Measurements from ENCODE around the gene TPI1.

DNA sequence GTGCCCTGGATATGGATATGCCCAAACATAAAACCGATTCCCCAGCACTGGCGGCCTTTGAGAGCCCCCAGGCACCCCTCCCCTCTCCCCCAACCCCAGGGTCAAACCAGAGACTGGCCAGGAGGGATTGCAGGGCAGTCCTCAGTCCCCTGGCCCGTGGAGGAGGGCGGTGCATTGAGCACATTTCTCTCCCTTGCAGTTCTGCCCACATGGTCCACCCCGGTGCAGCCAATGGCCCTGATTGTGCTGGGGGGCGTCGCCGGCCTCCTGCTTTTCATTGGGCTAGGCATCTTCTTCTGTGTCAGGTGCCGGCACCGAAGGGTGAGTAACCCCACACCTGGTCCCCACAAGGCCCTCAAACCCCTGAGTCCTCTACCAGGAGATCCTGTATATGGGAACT is 49.1 kb upstream of the TPI1 start:
- no peak for TF ChIP-seq POLR2A (IDR thresholded peaks at IDR 0.05)
- TF ChIP-seq, protein P1, sequence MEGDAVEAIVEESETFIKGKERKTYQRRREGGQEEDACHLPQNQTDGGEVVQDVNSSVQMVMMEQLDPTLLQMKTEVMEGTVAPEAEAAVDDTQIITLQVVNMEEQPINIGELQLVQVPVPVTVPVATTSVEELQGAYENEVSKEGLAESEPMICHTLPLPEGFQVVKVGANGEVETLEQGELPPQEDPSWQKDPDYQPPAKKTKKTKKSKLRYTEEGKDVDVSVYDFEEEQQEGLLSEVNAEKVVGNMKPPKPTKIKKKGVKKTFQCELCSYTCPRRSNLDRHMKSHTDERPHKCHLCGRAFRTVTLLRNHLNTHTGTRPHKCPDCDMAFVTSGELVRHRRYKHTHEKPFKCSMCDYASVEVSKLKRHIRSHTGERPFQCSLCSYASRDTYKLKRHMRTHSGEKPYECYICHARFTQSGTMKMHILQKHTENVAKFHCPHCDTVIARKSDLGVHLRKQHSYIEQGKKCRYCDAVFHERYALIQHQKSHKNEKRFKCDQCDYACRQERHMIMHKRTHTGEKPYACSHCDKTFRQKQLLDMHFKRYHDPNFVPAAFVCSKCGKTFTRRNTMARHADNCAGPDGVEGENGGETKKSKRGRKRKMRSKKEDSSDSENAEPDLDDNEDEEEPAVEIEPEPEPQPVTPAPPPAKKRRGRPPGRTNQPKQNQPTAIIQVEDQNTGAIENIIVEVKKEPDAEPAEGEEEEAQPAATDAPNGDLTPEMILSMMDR (IDR thresholded peaks at IDR 0.05) = no peak

All from thyroid gland (tissue), 4 donors.